GM23248 (cell line): ENCODE measurements around the gene CREB3L2. TPM values are rescaled to one million over a fixed set of nuclear protein-coding genes. Genes with fewer than 3 reads are reported as not detected.

Experiments used
- DNase-seq: peaks from one replicate; pipeline ENCODE4 v3.0.0-alpha.2; 2015
- H2AFZ ChIP-seq: fragments of 200-600 bp; sonication (generic); 2 replicates; pipeline ENCODE4 v1.6.1; 2016; ENCODE audit warnings: antibody characterized with exemption
- H3F3A ChIP-seq: fragments of 200-600 bp; sonication (generic); 2 replicates; pipeline ENCODE4 v1.6.1; 2016; ENCODE audit warnings: mild to moderate bottlenecking, antibody characterized with exemption, mixed run types; ENCODE audit not compliant: insufficient read depth
- H3K27ac ChIP-seq: fragments of 200-600 bp; sonication (generic); 2 replicates; pipeline ENCODE4 v1.5.1; 2016; ENCODE audit warnings: mild to moderate bottlenecking
- H3K27me3 ChIP-seq: fragments of 200-600 bp; sonication (generic); replicated peaks from 2 replicates; pipeline ENCODE4 v1.6.1; 2016; ENCODE audit warnings: mild to moderate bottlenecking; ENCODE audit not compliant: insufficient read depth
- H3K36me3 ChIP-seq: fragments of 200-600 bp; sonication (generic); 2 replicates; pipeline ENCODE4 v1.6.1; 2016; ENCODE audit warnings: low read depth, mild to moderate bottlenecking
- H3K4me1 ChIP-seq: fragments of 200-600 bp; sonication (generic); 2 replicates; pipeline ENCODE4 v1.6.1; 2016; ENCODE audit warnings: mild to moderate bottlenecking; ENCODE audit not compliant: insufficient read depth
- H3K4me2 ChIP-seq: fragments of 200-600 bp; sonication (generic); one replicate; pipeline ENCODE4 v1.6.1; 2016; ENCODE audit warnings: mild to moderate bottlenecking; ENCODE audit not compliant: unreplicated experiment
- H3K4me3 ChIP-seq: fragments of 200-600 bp; sonication (generic); 2 replicates; pipeline ENCODE4 v1.5.1; 2016; ENCODE audit warnings: mild to moderate bottlenecking
- H3K79me2 ChIP-seq: fragments of 200-600 bp; sonication (generic); 2 replicates; pipeline ENCODE4 v1.6.1; 2016; ENCODE audit warnings: mild to moderate bottlenecking; ENCODE audit not compliant: insufficient read depth
- H3K9ac ChIP-seq: fragments of 200-600 bp; sonication (generic); 2 replicates; pipeline ENCODE4 v1.6.1; 2016; ENCODE audit warnings: mild to moderate bottlenecking
- H3K9me2 ChIP-seq: fragments of 200-600 bp; sonication (generic); 2 replicates; pipeline ENCODE4 v1.6.1; 2016; ENCODE audit warnings: mixed run types, mild to moderate bottlenecking, moderate library complexity; ENCODE audit not compliant: insufficient read depth
- H3K9me3 ChIP-seq: fragments of 200-600 bp; sonication (generic); one replicate; pipeline ENCODE4 v1.6.1; 2017; ENCODE audit warnings: low read depth
- H4K20me1 ChIP-seq: fragments of 200-600 bp; sonication (generic); 2 replicates; pipeline ENCODE4 v1.6.0; 2016; ENCODE audit not compliant: insufficient read depth
- EZH2 ChIP-seq: fragments of 200-600 bp; sonication (generic); IDR thresholded peaks from 2 replicates; pipeline ENCODE4 v1.6.1; 2018; ENCODE audit warnings: antibody characterized with exemption, mild to moderate bottlenecking; ENCODE audit not compliant: insufficient read depth, poor library complexity, severe bottlenecking
- EZH2phosphoT487 ChIP-seq: fragments of 200-600 bp; sonication (generic); IDR thresholded peaks from 2 replicates; pipeline ENCODE4 v1.6.1; 2018; ENCODE audit warnings: antibody characterized with exemption, moderate library complexity, mild to moderate bottlenecking, low read depth; ENCODE audit not compliant: insufficient read depth
- WGBS, 2 experiments: methylation state at CpG; one replicate each; pipeline ENCODE4 v1.1.6; 2015 to 2017; ENCODE audit warnings: low lambda C conversion rate in 2 of 2, low coverage in 1 of 2; ENCODE audit errors: missing lambda C conversion rate in 2 of 2; 5-methylcytosine and 5-hydroxymethylcytosine counted together
- in situ Hi-C: fragments of 300-500 bp; cut with MboI; formaldehyde crosslinking; loops from 2 replicates; pipeline ENCODE4 v1.15.0; 2020
- polyA plus RNA-seq: library from polyadenylated mRNA; unstranded; fragments of >200 nt; fragmentation: Nextera tagmentation; extraction: Ambion mirVana; gene quantifications from 2 replicates; pipeline ENCODE4 v1.2.1, GENCODE V29; 2016
- total RNA-seq: library from RNA; depleted of rRNA; stranded (reverse); fragments of >200 nt; shearing (Covaris generic); gene quantifications from 2 replicates; pipeline ENCODE4 v1.2.3, GENCODE V29; 2014

CREB3L2 gene
- total and polyA plus RNA-seq, 2 experiments from 2014 or later: 43.7 to 53.7 TPM

- H3K36me3 ChIP-seq: peaks cover 39% of the 10 kb centered on the region
- H3K9me3 ChIP-seq: no peaks in the 10 kb centered on the region
- in situ Hi-C loops: loop anchor here (25.0 kb wide), 1 partner anchor 821 kb away; no protein-coding TSS in a partner anchor
- TF ChIP-seq EZH2 (no peak), EZH2phosphoT487 (no peak)
- H3K9me2 ChIP-seq: no peaks in the 10 kb centered on the region
- H3K27me3 ChIP-seq: no peaks in the 10 kb centered on the region
- peaks cover 18% of the 10 kb centered on the region for H3K4me1 ChIP-seq
- H3K9ac ChIP-seq: no peak overlapping the region
- DNase-seq: no peak
- no peak overlapping the region for H3K4me2 ChIP-seq
- 0 out of 2 replicates have a peak overlapping the region, but pooled peaks have one; percentile 6 for H3K27ac ChIP-seq
- WGBS, 2 experiments: 97 to 98% methylated on average over 8 of the region's 8 CpGs
- H2AFZ ChIP-seq: no peak overlapping the region
- H3K4me3 ChIP-seq: no peak overlapping the region
- peaks cover 78% of the 10 kb centered on the region for H3F3A ChIP-seq
- no peaks in the 10 kb centered on the region for H4K20me1 ChIP-seq
- H3K79me2 ChIP-seq: peaks cover 100% of the 10 kb centered on the region
Observed at GRCh38 chr7:137916564-137916963, 85.3 kb downstream of the CREB3L2 start.

- in situ Hi-C loops: loop anchor here (25.0 kb wide), 1 partner anchor 822 kb away; no protein-coding TSS in a partner anchor
- H3K79me2 ChIP-seq: peaks cover 100% of the 10 kb centered on the region
Observed at GRCh38 chr7:137915266-137915665, 86.6 kb downstream of the CREB3L2 start.

GRCh38 chr7:137913985-137914384 is 87.9 kb downstream of the CREB3L2 start:
- TF ChIP-seq EZH2 (no peak), EZH2phosphoT487 (no peak)
- DNase-seq: no peak
- in situ Hi-C loops: loop anchor here (25.0 kb wide), 1 partner anchor 823 kb away; no protein-coding TSS in a partner anchor
- Histone ChIP-seq H3K4me2 (no peak overlapping the region), H3K79me2 (peaks cover 100% of the 10 kb centered on the region), H3K4me3 (no peak overlapping the region), H2AFZ (no peak overlapping the region), H3K36me3 (peaks cover 58% of the 10 kb centered on the region), H3K27ac (no peak overlapping the region), H3K4me1 (no peaks in the 10 kb centered on the region), H3K27me3 (no peaks in the 10 kb centered on the region), H3K9me2 (no peaks in the 10 kb centered on the region), H3K9ac (no peak overlapping the region), H3K9me3 (no peaks in the 10 kb centered on the region), H3F3A (peaks cover 68% of the 10 kb centered on the region), H4K20me1 (no peaks in the 10 kb centered on the region)
- WGBS, 2 experiments: 95 to 97% methylated on average over 4 of the region's 4 CpGs

More at GRCh38 chr7:137915266-137915665, 86.6 kb downstream of the CREB3L2 start:
- Histone ChIP-seq H3K9me2 (no peaks in the 10 kb centered on the region), H3K27me3 (no peaks in the 10 kb centered on the region), H3K36me3 (peaks cover 51% of the 10 kb centered on the region), H2AFZ (no peak overlapping the region), H3K27ac (no peak overlapping the region), H3K4me2 (no peak overlapping the region), H3K9me3 (no peaks in the 10 kb centered on the region), H4K20me1 (no peaks in the 10 kb centered on the region), H3K4me3 (no peak overlapping the region), H3K9ac (no peak overlapping the region), H3K4me1 (peaks cover 5% of the 10 kb centered on the region), H3F3A (peaks cover 72% of the 10 kb centered on the region)
- no peak for DNase-seq
- WGBS, 2 experiments: 95 to 97% methylated on average over 3 of the region's 3 CpGs
- TF ChIP-seq EZH2 (no peak), EZH2phosphoT487 (no peak)

- H3K9me3 ChIP-seq: no peaks in the 10 kb centered on the region
- peaks cover 98% of the 10 kb centered on the region for H3K79me2 ChIP-seq
- DNase-seq: no peak
- TF ChIP-seq EZH2phosphoT487 (no peak), EZH2 (no peak)
- in situ Hi-C loops: loop anchor here (5.0 to 25.0 kb wide), 2 partner anchors 98 to 828 kb away; no protein-coding TSS in a partner anchor
- no peaks in the 10 kb centered on the region for H3K4me1 ChIP-seq
- no peak overlapping the region for H3K4me3 ChIP-seq
- H3K27me3 ChIP-seq: no peaks in the 10 kb centered on the region
- peak overlapping the region; percentile 34; the same call in 1 of the 2 replicates for H3K27ac ChIP-seq
- no peaks in the 10 kb centered on the region for H4K20me1 ChIP-seq
- H3K9ac ChIP-seq: no peak overlapping the region
- no peak overlapping the region for H2AFZ ChIP-seq
- H3F3A ChIP-seq: peaks cover 72% of the 10 kb centered on the region
- 72 to 79% methylated on average over 11 of the region's 11 CpGs for WGBS, 2 experiments
- H3K36me3 ChIP-seq: peaks cover 86% of the 10 kb centered on the region
- no peaks in the 10 kb centered on the region for H3K9me2 ChIP-seq
- no peak overlapping the region for H3K4me2 ChIP-seq
Observed at GRCh38 chr7:137909042-137909441, 92.8 kb downstream of the CREB3L2 start.
